ENCODE data around the gene NUBPL.

The NUBPL gene

GRCh38 chr14:31909977-31910376 is 348.8 kb downstream of the NUBPL start:
- Mint-ChIP-seq H3K27me3 (ENCODE audit: low read depth) (peaks cover 4% of the 10 kb centered on the region), H3K27ac (no peak overlapping the region), H3K36me3 (ENCODE audit: low read depth) (peaks cover 7% of the 10 kb centered on the region), H3K4me3 (no peak overlapping the region), H3K9me3 (peaks cover 33% of the 10 kb centered on the region), H3K4me1 (no peaks in the 10 kb centered on the region)
- TF ChIP-seq, protein P1, sequence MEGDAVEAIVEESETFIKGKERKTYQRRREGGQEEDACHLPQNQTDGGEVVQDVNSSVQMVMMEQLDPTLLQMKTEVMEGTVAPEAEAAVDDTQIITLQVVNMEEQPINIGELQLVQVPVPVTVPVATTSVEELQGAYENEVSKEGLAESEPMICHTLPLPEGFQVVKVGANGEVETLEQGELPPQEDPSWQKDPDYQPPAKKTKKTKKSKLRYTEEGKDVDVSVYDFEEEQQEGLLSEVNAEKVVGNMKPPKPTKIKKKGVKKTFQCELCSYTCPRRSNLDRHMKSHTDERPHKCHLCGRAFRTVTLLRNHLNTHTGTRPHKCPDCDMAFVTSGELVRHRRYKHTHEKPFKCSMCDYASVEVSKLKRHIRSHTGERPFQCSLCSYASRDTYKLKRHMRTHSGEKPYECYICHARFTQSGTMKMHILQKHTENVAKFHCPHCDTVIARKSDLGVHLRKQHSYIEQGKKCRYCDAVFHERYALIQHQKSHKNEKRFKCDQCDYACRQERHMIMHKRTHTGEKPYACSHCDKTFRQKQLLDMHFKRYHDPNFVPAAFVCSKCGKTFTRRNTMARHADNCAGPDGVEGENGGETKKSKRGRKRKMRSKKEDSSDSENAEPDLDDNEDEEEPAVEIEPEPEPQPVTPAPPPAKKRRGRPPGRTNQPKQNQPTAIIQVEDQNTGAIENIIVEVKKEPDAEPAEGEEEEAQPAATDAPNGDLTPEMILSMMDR (IDR thresholded peaks at IDR 0.05; ENCODE audit: unreplicated experiment in 3 of 3), result no peak
